SIG-M5 treated with dmso at 0.1 percent for 504 hours (cell line): Measurements from ENCODE around the gene HSCB.
"Not testable (repeated sequence)": the region's sequence is repeated elsewhere in the genome, so short reads cannot be mapped to it uniquely, and the experiment has no call there.

Experiments
- DNase-seq: peaks from one replicate; lab custom pipeline; 2025; ENCODE audit not compliant: unreplicated experiment; lab: John Stamatoyannopoulos, UW

HSCB gene

DNA sequence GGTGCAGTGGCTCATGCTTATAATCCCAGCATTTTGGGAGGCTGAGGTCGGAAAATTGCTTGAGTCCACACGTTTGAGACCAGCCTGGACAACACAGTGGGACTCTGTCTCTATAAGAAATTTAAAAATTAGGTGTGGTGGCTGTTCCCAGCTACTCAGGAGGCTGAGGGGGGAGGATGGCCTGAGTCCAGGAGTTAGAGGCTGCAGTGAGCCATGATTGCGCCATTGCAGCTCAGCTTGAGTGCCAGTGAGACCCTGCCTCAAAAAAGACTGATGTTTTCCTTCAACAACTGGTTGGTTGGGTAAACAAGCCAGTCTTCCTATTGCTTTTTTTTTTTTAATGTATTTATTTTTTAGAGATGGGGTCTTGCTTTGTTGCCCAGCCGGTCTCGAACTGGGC lies 49.3 kb downstream of the HSCB start:
- DNase-seq = no peak

DNA sequence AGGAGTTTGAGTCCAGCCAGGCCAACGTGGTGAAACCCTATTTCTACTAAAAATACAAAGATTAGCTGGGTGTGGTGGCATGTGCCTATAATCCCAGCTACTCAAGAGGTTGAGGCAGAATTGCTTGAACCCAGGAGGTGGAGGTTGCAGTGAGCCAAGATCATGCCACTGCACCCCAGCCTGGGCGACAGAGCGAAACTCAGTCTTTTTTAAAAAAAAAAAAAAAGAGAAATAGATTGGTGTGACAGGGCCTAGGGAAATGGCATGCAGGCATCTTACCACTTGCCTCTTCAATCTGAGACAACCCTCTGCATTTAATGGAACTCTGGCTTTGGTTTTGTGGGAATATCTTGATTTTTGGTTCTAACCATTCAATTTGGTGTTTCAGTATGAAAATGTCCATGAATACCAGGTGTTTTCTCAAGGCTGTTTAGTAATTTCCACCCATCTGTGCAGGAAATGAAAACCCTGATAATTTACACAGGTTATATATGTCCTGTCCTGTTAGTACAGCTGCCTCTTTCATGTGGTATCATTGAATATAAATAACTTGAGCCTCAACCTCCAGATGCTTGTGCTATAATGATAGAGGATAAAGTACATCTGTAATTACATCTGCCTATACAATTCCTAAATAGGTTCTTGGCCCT lies 50.1 kb downstream of the HSCB start:
- DNase-seq = no peak

DNA sequence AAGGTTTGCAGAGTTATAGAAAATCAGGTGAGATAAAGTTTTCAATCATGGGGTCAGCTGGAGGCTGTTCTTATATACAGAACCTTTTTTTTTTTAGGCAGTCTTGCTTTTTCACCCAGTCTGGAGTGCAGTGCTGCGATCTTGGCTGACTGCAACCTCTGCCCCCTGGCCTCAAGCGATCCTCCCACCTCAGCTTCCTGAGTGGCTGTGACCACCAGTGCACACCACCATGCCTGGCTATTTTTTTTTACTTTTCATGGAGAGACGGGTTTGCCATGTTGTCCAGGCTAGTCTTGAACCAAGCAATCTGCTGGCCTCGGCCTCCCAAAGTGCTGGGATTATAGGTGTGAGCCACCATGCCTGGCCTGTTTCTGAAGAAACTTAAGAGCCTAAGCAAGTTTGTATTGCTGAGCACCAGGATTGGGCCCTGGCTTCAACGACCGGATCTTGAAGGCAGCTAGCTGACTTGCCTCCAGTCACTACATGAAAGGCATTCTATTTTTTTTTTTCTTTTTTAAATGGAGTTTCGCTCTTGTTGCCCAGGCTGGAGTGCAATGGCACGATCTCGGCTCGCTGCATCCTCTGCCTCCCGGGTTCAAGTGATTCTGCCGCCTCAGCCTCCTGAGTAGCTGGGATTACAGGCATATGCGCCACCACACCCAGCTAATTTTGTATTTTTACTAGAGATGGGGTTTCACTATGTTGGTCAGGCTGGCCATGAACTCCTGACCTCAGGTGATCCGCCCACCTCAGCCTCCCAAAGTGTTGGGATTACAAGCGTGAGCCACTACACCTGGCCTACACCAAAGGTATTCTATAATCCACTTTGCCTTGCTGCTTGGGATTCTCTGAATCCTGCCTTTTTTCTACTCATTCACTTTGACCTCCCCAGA lies 50.9 kb downstream of the HSCB start:
- DNase-seq = no peak

DNA sequence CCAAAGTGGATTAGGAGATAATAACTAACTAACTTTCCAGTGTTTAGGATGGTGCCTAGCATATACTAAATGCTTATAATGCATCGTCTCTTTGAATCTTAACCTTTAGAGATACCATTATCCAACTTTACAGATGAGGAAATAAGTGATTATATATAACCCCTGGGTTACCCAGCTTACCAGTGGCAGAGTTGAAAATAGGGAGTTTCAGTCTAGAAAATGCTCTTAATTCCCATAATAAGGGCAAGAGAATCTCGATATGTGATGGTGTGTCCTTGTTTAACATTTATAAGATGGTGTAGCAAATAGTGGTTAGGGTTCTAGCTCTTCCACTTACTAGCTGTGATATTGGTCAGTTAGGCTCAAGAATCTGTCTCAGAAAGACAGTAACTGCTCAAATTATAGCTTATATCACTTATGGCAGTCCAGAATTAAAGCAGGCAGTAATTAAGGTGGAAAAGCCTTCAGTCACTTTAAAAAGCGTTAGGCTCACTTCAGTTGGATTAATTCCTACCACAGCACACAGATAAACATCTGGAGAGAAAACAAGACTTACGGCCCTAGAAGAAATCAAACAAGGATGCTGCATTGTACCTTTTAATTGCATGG lies 52.2 kb downstream of the HSCB start:
- no peak for DNase-seq

DNA sequence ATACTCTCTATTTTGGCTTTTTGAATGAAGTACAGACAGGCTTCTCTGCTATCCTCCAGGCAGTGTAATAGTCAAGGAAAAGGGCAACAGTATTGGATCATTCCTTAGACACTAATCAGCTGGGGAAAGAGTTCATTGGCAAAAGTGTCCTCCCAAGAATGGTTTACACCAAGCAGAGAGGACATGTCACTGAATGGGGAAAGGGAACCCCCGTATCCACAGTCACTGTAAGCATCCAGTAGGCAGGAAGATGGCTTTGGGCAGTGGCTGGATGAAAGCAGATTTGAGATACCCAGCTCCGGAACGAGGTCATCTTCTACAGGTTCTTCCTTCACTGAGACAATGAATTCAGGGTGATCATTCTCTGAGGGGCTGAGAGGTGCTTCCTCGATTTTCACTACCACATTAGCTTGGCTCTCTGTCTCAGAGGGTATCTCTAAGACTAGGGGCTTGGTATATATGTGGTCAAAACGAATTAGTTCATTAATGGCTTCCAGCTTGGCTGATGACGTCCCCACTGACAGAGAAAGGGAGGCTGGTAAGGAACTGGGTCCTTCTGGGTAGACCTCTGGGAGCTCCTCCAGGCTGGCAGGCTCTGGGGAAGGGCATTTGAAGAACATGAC lies 53.3 kb downstream of the HSCB start:
- no peak for DNase-seq

DNA sequence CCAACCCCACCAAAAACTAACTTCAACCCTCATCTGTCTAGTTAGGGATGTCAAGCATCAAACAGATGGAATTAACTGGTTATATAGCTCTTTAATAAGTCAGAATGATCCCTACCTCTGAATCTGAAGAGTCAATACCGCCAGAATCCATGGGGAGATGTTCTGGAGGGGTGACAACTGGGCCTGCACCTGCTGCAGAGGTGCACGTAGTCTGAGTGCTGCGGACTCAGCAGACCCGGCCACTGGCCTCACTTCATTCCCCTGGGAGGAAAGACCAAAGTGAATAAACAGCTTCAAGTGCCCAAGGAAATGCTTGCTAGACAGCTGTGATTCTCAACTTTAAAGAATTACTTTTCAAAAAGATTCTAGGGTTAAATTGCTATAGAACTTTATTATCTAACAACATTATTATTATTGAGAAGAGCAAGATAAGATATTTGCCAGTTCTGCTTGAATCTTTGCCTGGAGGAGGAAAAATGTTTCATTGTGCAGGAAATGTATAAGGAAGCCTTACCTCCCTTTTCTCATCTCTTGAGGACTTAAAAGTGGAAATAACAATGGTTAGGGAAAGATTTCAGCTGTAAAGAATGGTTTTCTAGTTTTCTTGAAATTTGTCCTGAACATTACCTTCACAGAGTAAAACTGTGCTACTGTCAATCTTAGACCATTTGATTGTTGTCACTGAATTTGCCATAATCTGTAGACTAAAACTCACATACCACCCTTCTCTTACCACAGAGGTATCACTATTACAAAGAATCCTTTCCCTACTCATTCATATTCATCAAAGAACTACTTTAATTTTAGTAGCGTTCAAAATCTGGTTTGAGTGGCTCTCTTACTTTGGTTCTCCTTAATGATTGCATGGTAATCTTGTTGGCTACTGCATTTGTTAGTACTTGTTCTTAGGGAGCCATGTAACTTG lies 54.4 kb downstream of the HSCB start:
- no peak for DNase-seq

DNA sequence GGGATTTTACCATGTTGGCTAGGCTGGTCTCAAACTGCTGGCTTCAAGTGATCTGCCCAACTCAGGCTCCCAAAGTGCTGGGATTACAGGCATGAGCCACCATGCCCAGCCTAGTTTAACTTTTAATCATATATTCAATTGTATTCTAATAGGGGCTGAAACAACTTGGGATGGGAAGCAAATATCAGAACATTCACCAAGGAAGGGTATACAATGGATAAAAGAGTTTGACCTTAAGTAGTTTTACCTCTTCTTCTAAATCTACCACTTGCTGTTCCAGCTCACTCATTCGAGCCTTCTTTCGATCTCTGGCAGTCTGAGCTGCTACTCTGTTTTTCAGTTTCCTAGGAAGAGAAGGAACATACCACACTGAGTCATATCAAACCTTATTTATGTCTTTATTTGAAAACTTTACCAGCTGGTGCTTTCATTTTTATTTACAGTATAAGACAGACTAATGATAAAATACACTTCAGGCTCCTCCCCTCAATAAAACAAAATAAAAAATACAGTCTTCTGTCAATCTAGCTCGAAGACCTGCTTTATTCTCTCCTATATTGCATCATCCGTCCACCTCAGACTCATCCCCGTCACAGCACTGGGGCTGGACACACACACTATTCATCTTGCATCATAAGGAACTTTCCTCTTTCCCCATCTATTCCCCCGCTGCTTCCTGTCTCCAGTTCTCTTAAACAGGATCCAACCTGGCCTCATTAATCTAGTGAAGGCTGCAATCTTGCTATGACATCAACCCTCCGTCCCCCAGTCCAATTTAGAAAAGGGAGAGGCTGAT lies 57.2 kb downstream of the HSCB start:
- DNase-seq = peak; percentile 91

DNA sequence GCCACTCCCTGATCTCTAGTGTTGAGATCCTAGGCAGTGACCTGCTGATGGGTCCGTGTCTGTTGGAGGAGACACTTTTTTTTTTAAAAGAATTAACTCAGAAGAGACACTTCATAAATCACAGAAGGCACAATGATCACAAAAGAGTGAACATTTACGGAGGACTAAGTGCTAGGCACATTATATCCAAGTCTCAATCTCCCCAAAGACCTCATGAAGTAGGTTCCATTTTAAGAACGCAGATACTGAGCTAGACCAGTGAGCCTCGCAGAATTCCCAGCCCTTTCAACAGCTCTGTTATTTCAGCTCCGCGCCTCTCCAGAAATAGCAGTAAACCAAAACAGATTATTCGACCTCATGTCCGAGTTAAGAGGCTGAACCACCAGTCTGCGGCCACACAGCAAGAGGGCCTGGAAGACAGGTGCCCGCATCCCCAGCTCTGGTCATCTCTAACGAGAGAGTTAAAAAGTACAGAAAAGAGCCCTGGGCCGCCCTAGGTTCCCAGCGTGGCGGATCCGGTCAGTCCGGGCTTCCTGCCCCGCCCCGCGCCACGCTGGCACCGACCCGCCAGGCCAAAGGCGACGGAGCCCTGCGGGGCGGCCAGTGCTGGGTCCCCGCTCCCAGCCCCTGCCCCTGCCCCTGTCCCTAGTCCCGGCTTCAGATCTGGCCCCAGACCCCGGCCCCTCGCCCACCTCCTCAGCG lies 57.9 kb downstream of the HSCB start:
- peak; percentile 45 for DNase-seq

DNA sequence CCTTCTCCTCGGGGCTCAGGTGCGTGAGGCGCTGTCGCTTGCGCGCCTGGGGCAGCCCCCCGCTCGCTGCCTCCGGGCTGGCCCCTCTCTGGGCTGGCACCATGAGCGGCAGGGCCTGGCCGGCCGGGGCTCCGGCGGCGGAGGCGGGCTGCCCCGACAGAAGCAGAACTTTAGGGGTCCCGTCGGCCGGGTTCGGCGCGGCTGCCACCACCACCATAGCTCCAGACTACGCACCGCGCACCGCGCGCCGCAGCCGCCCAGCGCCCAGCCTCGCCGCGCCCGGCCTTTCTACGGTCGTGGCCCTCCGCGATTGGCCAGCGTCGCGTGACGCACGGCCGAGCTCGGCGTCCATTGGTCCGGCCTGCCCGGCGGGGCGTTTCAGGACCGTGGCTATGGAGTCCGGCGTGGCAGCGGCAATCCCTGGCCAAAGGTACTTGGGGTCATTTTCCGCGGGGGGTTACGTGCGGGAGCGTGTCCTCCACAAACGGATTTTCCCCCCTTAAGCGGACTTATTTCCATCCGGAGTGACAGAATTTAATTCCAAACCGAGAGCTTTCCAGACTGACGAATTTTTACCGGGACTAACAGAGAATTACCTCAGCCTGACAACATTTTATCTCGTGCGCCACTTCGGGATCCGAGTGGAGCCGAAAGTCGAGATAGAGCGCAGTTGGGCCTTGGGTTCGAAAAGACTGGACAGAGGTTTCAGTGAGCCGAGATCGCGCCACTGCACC lies 58.6 kb downstream of the HSCB start, which contains the start of gene XBP1:
XBP1 (minus strand) TSS at position 262 of the 734 bp plus-strand sequence.
- peak; percentile 85 for DNase-seq

DNA sequence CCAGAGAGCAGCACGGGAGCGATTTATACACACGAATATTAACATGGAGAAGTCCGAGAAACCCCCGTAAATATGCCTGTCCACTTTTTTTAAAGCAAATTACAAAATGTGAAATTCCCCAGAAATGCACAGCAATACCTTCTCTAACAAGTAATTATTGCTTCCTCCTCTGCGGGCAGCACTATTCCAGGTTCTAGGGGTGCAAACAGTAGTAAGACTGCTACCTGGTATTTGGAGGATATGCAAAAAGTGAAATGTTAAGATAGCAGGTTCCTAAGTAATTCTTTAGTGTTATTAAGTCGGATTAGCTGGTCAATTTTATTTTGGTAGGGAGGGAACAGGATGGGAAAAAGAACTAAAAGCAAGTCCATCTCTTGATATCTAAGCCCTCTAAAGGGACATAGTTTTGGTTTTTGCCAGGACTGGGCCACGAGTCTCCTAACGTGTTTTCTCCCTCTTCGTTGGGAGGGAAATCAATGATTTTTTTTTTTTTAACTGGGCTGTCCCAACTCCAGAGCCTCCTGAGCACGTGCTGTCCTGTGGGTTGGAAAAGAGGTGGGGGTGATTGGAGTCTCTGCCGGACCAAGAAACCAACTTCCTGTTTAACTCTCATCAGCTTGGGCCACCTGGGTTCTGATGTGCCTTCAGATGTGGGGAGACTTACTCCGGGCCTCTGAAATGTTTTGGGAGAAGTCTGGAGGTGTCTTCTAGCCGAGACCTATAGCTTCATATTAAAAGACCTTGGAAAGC lies 60.2 kb downstream of the HSCB start:
- peak; percentile 62 for DNase-seq

DNA sequence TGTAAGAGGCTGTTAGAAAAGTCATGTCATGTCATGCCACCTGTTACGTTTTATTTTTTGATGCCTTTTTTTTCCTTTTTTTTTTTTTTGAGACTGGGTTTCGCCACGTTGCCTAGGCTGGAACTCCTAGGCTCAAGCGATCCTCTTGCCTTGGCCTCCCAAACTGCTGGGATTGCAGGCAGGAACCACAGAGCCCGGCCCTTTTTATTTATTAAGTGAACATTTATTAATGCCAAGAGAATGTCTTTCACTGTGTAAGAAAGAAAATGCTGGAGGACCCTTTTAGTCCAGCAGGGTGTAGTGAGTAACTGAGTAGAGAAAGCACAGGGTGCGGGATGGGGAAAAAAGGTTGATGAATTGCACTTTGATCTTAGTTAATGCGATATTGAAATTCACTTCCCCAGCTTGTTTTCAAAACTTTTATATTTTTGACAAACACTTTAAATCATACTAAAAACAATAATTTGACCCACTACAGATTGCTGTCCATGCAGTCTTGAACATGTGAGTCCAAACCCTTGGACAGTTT lies 60.8 kb downstream of the HSCB start:
- DNase-seq = no peak

DNA sequence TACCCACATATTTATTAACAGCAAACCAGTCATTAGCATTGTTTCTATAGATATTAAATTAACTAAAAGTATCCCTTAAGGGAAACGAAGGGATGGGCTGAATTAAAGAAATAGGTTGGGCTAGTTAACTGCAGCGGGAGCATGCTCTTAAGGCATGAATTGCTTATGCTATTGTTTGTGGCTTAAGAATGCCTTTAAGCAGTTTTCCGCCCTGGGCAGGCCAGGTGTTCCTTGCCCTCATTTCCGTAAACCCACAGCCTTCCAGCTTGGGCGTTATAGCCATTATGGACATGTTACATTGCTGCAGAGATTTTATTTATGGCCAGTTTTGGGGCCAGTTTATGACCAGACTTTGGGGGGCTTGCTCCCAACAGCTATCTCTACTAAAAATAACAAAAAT lies 63.6 kb downstream of the HSCB start:
- DNase-seq = not testable (repeated sequence)
